RKO (cell line): ENCODE measurements around the gene HECTD1.
"Not testable (repeated sequence)": the region's sequence is repeated elsewhere in the genome, so short reads cannot be mapped to it uniquely, and the experiment has no call there.

Experiments used
- DNase-seq: peaks from one replicate; pipeline ENCODE4 v3.0.0-alpha.2; 2016; ENCODE audit warnings: low spot score

Gene HECTD1

DNA sequence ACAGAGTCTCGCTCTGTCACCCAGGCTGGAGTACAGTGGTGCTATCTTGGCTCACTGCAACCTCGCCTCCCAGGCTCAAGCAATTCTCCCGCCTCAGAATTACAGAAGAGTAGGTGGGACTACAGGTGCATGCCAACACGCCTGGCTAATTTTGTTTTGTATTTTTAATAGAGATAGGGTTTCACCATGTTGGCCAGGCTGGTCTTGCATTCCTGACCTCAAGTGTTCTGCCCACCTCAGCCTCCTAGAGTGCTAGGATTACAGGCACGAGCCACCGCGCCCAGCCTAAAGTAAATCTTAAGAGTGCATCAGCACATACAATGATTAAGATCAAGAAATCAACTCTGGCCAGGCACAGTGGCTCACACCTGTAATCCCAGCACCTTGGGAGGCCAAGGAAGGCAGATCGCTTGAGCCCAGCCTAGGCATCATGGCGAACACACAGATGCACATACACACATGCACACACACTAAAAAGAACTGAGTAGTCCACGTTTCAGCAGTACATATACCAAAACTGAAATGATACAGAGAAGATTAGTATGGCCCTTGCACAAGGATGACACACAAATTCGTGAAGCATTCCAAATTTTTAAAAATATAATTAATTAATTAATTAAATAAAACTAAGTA, 65.0 kb downstream of the HECTD1 start:
- no peak for DNase-seq

DNA sequence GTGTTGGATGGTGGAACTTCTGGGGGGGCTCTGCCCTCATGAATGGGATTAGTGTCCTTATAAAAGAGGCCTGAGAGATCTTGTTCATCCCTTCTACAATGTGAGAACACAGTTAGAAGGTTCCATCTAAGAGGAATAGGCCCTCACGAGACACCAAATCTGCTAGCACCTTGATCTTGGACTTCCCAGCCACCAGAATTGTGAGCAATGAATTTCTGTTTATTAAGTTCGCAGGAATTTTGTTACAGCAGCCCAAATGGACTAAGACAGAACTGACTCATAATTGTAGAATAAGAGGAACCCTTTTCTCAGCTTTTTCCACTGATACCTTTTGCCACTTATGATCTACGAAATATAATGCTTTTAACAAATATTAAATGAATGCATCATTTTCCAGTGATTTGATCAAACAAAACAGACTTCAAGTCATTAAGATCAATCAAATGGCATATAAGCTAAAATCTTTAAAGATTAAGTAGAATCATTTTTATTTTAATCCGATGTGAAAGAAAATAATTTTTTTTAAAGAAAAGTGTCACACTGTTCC, 68.2 kb downstream of the HECTD1 start:
- no peak for DNase-seq

DNA sequence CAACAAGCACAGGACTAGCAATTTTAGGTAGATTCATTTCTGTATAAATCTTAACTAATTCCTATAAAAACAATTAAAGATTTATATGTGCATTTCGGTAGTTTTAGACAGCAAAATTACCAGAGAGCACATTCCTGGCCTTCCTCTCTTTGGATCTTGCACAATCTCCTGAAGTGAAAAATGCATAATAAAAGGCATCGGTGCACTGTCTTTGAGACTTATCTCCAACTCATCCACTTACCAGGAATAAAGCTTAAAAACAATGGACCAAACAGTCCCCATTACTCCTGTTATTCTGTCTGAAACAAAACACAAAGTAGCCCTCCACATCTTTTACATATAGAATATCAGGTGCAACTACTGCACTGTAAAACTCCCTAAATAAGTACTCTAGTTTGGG, 69.3 kb downstream of the HECTD1 start:
- DNase-seq, result no peak

DNA sequence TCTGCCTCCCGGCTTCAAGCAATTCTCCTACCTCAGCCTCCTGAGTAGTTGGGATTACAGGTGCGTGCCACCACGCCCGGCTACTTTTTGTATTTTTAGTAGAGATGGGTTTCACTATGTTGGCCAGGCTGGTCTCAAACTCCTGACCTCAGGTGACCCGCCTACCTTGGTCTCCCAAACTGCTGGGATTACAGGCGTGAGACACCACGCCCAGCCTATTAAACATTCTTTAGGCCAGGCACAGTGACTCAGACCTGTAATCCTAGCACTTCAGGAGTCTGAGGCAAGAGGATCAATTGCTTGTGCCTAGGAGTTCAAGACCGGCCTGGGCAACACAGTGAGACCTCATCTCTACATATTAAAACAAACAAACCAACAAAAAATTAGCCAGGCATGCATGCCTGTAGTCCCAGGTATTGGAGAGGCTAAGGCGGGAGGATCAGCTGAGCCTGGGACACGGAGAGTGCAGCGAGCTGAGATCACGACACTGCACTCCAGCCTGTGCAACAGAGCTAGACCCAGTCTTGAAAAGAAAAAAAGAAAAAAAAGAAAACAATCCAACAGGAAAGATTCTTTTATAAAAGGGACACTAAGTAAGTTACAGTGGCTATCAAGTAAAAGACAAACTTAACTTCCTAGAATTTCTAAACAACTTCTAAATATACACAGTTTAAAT, 70.2 kb downstream of the HECTD1 start:
- DNase-seq, result no peak

- DNase-seq, result no peak
Measured at GRCh38 chr14:31133133-31133532, 74.5 kb downstream of the HECTD1 start.

GRCh38 chr14:31128601-31129526, 78.7 kb downstream of the HECTD1 start:
- DNase-seq, result no peak

DNA sequence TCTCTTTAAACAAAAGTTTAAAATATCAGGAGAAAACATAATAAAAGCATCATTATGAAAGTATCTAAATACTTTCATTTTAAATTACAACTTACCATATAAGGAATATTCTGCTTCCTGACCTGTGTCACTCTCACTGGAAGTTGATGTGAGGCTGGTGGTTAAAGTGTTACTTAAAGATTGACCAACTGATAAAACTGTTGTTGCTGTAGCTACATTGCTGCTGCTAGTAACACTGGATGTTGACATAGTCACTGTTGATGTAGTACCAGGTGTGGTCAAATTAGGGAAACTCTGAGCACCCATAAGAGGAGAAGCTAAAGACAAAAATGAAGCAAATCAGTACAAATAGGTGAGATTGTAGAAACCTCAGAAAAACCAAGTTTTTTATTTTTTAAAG, 79.9 kb downstream of the HECTD1 start:
- no peak for DNase-seq

GRCh38 chr14:31126680-31127079, 80.9 kb downstream of the HECTD1 start:
- DNase-seq, result no peak

- DNase-seq, result no peak
Measured at GRCh38 chr14:31125231-31125630, 82.4 kb downstream of the HECTD1 start.

GRCh38 chr14:31124197-31124596, 83.4 kb downstream of the HECTD1 start:
- DNase-seq, result no peak

GRCh38 chr14:31122921-31123320, 84.7 kb downstream of the HECTD1 start:
- no peak for DNase-seq

DNA sequence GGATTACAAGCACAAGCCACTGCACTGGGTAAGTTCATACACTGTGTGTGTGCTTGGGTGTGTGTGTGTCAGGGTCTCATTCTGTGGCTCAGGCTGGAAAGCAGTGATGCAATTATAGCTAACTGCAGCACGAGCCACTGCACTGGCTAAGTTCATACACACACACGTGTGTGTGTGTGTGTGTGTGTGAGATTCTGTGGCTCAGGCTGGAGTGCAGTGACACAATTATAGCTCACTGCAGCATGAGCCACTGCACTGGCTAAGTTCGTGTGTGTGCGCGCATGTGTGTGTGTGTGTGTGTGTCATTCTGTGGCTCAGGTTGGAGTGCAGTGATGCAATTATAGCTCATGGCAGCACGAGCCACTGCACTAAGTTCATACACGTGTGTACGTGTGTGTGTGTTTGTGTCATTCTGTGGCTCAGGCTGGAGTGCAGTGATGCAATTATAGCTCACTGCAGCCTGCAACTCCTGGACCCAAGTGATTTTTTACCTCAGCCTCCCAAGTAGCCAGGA, 85.4 kb downstream of the HECTD1 start:
- peak; percentile 11 for DNase-seq

DNA sequence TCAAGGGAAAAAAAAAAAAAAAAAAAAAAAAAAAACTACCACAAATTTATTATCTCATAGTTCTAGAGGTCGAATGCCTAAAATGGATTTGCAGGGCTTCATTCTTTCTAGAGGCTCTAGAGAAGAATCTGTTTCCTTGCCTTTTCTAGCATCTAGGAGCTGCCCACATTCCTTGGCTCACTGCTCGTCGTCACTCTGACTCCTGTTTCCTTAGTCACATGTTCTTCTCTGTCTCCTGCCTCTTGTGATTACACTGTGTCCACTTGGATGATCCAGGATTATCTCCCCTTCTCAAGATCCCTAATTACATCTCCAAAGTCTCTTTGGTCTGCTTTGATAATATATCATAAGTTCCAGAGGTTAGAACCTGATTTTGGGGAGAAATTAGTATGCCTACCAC, 88.7 kb downstream of the HECTD1 start:
- no peak for DNase-seq

GRCh38 chr14:31113794-31114193, 93.8 kb downstream of the HECTD1 start:
- DNase-seq, result no peak

DNA sequence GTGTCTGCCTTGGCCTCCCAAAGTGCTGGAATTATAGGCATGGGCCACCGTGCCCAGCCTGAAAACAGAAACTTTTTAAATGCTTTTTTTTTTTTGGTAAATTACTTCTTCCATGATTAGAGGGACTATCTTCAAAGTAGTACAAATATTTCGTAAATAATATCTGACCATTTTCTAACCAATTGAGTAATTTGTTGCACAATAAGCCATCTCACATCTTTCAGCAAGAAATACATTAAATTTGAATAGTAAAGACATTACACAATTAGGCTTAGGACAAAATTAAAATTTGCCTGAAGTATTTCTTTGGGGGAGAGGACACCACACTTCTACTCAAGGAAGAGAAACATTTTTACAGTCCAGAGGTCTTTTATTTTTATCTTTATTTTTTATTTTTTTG, 96.7 kb downstream of the HECTD1 start:
- DNase-seq, result no peak

- no peak for DNase-seq
Measured at GRCh38 chr14:31109257-31109656, 98.3 kb downstream of the HECTD1 start.

DNA sequence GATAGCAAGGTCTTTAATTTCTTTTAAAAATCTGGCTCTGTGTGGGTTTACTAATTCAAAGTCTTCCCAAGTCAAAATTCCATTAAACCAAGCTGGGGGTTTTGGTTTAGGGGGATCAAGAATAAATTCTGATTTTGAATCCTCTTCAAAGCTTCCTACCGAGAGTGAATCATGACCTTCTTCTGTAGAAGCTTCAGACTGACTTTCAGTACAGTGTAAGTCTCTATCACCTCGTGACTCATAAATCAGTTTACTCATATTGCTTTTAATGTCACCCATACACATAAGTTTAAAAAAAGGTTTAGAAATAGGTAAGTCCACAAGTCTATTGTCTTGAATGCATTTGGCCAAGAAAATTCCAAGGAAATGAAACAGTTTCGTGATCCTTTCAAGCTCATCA, 100.8 kb downstream of the HECTD1 start:
- peak; percentile 36 for DNase-seq

GRCh38 chr14:31097081-31097480, 110.5 kb downstream of the HECTD1 start:
- DNase-seq, result no peak

- DNase-seq, result no peak
Measured at GRCh38 chr14:31096255-31096654, 111.3 kb downstream of the HECTD1 start.

- DNase-seq, result not testable (repeated sequence)
Measured at GRCh38 chr14:31095817-31096216, 111.8 kb downstream of the HECTD1 start.

DNA sequence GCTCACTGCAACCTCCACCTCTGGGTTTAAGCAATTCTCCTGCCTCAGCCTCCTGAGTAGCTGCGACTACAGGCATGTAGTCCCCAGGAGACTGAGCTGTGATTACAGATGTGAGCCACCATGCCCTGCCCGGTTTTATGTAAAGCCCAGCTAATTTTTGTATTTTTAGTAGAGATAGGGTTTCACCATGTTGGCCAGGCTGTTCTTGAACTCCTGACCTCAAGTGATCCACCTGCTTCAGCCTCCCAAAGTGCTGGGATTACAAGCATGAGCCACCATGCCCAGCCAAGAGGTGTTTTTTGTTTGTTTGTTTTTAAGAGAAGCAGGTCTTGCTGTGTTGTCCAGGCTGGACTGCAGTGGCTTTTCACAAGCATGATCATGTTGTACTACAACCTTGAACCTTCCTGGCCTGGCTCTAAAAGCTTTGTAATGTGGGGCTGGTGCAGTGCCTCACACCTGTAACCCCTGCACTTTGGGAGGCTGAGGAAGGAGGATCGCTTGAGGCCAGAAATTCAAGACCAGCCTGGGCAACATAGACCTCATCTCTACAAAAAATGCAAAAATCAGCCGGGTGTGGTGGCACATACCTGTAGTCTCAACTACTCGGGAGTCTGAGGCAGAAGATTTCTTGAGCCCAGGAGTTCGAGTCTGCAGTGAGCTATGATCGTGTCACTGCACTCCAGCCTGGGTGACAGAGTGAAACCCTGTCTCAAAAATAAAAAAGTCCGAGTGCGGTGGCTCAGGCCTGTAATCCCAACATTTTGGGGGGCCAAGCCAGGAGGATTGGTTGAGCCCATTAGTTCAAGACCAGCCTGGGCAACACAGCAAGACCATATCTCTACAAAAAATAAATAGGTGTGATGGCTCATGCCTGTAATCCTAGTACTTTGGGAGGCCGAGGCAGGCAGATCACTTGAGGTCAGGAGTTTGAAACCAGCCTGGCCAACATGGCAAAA, 113.4 kb downstream of the HECTD1 start:
- DNase-seq, result not testable (repeated sequence)
